Stimulated activated CD8-positive, alpha-beta memory T cell treated with anti-CD3 and anti-CD28 coated beads, Interleukin-12 subunit alpha, Interleukin-12 subunit beta, amount 100 ng/mL, for 24 hours (primary cell): Measurements from ENCODE around the gene ADGB.

Source experiments
- DNase-seq: peaks from one replicate; pipeline ENCODE4 v3.0.0-alpha.2; 2020; ENCODE audit errors: extremely low read depth

The ADGB gene

DNA sequence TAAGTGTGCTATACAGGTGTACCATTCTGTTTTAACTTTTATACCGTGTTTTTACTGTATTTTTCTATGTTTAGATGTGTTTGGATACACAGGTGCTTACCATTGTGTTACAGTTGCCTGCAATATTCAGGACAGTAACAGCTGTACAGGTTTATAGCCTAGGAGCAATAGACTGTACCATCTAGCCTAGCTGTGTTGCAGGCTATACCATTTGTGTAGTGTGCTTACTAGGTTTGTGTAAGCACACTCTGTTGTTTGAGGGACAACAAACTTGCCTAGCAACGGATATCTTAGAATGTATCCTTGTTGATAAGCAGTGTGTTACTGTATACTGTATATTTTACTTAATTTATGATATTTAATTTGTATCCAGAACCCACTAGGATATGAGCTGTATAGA lies 35.2 kb downstream of the ADGB start:
- DNase-seq = no peak

DNA sequence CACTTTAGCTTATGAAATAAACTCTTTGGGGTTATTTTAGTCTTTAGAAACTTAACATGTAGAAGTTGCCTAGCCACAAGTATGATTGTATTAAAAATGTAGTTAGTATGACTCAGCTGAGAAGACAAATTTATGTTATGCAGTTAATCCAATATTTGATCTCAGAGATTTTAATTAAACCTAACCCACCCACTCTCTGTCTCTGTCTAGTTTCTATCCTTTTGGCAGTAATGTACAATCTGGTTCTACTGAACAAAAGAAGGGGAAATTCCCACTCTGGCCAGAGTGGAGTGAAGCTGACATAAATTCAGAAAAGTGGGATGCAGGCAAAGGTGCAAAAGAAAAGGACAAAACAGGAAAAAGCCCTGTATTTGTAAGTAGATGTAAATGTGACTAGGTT lies 36.4 kb downstream of the ADGB start:
- DNase-seq = no peak

DNA sequence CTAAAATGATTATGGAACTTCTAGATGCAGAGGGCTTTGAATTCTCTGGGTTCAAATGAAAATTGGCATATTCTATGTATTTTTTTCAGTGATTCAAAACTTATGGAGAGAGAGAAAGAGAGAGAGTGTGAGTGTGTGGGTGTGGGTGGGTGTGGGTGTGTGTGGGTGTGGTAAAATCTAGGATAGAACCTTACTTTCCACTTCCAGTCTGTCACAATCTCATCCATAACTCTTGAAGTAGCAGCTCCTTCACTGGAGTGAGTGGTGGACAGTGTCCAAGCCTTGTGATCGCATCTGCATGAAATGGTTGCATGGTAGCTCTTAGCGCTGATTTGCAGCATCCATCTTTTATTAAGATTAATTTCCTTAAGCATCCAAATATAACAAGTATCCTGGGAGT lies 37.7 kb downstream of the ADGB start:
- DNase-seq = no peak

DNA sequence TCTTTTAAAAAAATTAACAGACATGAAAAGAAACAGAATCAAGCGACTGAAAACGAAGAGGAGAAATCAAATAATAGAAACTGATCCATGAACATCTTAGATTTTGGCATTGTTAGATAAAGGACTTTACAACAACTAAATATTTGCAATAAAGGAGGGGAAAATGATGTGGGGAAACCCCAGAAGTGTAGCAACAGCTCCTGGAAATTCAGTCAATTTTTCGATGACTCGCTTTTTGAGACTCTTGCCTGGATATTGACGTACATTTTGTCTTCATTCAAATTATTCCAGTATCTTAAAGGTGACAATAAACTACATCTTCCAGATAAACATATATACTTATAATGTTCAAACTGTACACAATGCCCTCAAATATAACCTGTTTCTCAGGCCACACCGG lies 44.1 kb downstream of the ADGB start:
- DNase-seq = no peak

DNA sequence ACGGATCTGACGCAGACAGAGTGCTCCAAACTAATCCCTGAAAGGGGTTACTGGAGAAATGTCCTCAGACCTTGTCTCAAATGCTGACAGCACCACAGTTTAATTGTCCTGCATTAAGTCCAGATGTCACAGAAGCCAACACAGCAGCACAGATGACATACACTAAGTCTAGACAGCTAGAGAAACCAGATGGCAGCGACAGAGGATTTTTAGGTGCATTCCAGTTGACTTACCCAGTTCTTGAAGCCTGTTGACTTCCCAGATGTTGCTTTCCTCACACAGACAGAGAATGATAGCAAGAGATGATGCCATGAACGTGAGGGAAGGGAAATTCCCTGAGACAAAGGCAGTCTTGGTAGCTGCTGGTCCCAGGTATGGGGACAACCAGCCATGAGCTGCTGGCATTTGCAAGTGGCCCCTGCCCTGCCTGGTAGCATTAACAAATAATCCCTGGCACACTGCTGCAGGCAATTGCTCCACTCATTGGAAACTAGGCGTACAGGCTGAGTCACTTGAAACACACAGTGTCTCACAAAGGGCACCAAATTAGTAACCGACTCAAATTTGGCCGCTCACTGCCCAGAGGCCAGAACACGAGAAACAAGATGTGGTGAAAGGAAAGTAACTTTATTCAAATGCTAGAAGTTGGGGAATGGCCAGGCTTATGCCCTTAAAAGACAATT lies 52.2 kb downstream of the ADGB start:
- no peak for DNase-seq

DNA sequence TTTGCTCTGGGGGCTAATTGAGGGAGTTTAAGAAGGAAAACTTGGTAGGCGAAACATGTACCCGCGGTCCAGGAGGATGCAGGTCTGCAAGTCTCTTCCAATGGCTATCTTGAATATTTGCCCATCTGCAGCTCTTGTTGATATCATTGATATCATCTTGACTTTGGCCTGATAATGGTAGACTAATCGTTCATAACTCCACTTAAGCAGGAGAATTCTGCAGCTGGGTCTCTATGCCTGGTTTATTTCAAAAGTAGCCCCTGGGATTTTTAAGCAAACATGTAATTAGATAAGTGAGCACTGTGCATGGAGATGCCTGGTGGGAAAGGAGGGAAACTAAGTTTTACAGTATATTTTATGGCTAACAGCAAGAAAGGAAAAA lies 52.7 kb downstream of the ADGB start:
- DNase-seq = no peak

DNA sequence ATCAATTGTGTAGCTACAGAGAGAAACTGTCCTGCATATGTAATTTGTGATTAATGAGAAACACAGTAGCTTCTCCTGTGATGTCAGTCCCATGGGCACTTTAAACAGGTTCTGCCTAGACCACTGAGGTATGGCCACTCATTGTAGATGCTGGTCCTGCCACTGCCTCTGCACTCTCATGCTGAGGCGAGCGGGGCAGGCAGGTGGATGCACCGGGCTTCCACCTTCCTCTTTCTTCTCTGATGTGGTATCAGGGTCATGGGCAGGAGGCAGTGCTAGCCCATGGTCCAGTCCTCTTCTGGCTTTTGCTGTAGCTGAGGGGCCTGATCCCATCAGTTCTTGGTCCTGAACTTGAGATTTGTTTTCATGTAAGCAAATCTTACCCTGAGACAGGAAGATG lies 58.7 kb downstream of the ADGB start:
- DNase-seq = no peak

DNA sequence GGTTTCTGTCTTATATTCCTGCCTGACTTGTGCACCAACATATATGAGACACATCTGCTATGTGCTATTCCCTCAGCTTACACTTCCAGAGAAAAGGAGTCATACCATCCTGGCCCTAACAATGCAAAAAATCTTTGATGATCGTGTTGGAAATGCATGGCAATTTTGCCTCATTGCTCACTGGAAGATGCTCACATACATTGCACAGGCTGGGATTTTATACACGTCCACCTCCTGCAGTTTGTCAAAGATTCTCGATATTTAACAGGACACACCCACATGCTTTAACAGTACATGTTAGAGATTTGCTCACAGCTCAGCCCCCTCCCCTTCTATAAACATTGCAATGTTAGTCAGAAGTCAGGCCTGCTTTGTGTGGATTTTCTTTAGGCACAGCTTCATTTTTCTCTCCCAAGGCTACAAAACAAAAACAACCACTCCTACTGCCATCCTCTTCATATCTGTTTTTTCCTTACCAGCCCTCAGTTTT lies 66.1 kb downstream of the ADGB start:
- DNase-seq = no peak

DNA sequence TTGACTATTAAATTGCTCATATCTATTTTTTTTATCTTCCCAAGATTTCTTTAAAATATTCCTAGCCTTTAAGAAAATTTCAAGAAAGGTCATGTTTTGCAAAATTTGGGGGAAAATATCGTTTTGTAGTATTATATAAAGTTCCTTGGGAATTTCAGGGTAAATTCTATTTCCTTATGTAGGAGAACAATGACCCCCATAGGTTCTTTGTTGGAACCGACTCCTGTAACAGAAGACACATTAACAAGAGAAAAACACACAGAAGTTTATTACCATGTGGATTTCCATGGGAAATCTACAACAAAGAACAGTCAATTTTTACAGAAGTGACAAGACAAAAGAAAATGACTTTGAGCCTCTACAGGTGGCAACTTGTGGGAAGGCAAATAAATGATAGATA lies 68.1 kb downstream of the ADGB start:
- DNase-seq = no peak

DNA sequence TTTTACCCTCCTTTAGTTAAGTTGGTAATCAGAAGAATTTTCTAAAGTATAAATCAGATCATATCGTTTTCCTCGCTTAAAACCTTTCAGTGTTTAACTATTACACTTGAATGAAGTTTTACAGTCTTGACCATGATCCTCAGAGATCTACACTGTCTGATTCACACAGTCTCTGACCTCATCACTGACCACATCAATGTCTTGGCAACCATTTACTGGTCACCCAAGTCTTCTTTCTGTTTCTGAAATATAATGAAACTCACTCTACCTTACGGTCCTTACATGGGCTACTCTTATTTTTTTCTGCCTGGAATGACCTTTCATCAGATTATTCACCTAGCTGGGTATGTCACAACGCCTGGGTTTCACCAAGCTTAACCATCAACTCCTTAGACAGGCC lies 71.4 kb downstream of the ADGB start:
- DNase-seq = no peak

DNA sequence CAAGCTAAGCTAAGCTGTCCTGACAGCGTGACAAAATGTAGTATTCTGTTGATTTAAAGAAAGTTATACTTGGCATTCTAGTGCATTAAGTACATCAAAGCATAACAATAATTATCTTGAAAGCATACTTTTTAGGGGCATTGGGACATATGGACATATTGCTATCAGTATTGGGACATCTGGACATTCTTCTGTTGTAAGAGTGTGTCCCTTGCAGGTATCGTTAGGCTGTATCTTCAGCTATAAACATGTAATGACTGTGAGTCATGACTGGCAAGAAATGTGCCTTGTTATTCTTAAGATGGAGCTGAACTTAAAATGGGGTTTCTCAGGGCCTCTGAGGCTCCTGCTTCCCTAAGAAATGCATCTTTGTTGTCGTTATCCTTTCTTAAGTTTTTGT lies 74.3 kb downstream of the ADGB start:
- no peak for DNase-seq

DNA sequence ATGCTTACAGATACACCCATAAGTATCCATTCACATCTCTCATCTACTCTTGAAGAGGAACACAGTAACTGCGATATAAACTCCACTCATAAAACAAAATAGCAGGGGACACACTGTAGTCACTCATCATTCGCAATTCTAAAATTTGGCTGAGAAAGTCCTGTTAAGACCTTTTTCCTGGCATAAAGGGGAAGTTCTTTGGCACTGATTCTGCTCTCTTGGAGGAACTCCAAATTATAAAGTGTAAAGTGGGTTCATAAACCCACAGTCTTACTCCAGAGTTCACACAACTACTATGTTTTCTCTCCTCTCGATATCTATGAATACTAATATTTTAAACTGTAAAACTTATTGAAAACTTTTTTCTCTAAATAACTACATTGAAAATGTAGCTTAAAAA lies 80.6 kb downstream of the ADGB start:
- no peak for DNase-seq

DNA sequence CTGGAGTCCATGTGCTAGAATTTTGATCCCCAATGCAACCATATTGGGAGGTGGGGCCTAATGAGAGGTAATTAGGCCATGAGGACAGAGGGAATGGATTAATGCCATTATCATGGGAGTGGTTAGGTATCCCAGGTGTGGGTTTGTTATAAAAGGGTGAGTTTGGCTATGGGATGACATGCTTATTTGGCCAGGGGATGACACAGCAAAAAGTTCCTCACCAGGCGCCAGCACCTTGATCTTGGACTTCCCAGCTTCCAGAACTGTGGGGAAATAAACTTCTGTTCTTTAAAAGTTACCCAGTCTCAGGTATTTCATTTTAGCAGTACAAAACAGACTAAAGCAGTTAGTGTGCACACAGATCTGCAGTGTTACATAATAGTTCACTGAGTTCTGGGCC lies 84.1 kb downstream of the ADGB start:
- DNase-seq = no peak

DNA sequence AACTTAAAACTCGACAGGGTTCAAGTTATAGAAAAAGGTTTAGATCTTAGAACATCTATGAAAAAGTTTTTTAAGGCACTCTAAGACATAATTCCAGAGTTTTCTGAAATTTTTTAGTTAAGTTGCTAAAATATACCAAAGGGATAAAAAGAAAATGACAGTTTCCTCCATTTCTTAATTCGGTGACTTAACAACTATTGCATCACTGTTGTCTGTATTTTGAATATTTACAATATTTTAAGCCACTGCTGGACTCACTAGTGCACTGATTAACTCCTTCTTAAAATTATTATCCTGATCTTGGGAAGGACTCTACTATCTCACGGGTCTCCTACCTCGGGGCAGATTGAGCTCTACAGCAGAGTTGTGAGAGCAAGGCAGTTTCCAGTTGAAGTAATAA lies 91.0 kb downstream of the ADGB start:
- no peak for DNase-seq

DNA sequence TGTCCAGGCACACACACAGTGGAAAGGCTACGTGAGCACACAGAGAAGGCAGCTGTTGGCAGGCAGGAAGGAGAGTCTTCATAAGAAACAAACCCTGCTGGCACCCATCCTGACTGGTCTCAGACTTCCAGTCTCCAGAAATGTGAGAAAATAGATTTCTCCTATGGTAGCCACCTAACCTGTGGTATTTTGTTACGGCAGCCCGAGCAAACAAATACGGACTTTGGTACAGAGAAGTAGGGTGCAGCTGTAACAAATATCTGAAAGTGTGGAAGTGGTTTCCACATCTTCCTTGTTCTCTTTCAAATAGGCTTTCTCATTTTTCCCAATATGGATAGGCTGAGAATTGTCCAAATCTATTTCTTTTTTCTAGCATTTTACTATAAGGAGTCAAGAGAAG lies 94.6 kb downstream of the ADGB start:
- no peak for DNase-seq

DNA sequence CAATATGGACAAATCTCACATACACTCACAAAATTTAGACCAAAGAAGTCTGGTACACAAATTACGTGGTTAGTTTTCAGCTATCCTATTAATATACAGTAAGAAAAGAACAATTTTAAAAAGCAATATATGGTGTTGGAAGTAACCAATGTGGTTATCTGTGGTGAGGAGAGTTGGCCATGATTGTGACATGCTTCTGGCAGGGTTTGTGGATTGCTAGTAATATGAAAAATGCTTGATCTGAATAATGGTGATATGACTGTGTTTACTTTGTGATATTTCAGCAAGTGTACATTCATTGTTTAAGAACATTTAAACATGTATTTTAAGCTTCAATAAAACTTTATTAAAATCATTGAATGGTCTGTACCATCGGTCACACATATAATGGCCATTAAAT lies 99.1 kb downstream of the ADGB start:
- DNase-seq = no peak

DNA sequence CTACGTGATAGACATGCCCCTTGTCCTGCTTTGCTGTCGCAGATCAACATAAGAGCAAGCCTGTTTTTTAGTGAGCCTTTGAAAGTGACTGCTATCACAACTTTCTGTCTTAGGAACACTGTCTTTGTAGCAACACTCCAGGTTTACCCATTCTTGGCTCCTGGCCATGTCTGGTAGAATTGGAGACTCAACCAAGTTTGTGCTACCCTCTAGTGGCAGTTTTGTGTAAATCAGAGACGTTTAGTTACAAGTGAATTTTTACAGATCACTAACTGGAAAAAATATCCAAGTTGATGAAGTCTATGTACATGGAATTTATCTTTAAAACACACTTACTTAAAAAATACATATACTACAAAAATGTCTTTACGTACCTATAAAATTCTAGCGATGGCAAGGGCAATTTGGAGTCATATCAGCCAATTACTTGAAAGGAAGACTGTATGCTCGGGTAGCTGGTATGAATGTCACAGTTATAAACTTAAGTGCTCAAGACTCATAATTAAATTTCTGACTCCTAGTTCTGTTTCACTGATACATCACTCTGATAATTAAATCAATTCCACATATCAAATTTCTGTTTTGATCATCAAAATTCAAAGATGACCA lies 101.4 kb downstream of the ADGB start:
- DNase-seq = no peak

DNA sequence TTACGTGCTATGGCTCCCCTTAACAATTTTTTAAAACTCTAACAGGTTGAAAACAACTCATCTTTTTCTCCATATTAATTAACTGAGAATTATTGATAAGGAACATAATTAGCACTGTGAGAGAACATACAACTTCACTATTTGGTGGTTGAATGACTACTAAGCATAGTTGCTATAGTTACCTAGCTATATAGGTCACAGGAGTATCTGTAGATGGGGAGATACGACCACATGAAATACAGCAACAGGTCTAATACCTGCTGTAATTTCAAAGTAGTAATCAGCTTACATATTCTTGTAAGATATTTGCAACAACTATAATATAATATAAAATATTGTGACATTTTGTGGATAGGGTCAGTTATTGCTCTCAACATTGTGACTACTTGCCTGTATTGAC lies 102.9 kb downstream of the ADGB start:
- DNase-seq = no peak

DNA sequence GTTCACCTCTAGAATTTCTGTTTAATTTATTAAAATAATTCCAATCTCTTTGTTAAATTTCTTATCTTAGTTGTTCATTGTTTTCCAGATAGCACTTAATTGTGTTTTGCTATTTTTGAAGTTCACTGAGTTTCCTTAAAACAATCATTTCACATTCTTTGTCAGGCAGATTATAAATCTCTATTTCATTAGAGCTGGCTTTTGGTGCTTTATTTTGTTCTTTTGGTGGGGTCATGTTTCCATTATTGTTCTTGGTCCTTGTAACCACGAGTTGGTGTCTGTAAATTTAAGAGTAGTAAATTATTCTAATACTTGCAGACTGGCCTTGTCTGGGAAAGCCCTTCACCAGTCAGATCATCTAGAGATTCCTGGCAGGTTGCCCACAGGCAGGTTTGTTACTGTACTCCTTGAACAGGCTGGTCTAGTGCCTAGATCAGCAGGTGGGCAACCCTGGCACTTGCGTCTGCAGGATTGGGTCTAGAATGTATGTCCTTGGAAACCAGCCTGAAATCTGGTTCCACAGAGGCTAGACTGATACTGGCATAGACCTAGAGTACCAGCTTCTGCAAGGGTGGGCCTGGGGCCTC lies 110.4 kb downstream of the ADGB start:
- DNase-seq = no peak

DNA sequence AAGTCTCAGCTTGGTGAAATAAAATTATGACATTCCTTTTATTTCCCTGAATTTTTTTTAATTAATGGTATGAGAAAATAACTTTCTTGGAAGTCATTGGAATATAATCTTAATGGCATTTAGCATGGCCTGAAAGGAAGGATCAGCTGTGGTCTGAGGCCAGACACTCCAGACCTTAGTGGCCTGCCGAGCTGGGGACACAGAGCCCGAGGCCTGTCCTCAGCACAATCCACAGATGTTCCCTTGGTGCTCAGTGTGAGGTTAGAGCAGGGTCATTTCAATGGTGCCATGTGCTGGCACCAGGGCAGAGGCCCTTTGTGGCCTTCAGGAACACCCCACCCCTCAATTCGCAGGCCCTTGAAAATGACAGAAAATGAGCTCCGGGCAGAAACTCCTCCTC lies 120.6 kb downstream of the ADGB start:
- DNase-seq = no peak

DNA sequence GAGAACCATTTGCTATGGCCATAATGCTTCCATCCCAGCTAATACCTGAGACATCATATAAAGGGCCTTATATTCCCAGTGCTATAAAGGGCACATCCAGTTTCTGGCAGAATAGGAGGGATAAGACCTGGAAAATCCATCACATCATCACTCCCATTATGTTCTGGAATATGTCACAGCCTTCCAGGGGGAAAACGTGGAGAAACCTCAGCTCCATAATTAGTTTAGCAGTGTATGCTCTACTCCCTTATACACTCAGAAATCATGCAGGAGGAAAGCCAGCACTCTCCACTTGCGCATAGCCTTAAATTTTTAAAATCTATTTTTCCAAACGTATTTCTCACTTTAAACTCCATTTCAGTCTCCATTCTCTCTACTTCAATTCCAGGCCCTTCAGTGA lies 140.9 kb downstream of the ADGB start:
- no peak for DNase-seq

DNA sequence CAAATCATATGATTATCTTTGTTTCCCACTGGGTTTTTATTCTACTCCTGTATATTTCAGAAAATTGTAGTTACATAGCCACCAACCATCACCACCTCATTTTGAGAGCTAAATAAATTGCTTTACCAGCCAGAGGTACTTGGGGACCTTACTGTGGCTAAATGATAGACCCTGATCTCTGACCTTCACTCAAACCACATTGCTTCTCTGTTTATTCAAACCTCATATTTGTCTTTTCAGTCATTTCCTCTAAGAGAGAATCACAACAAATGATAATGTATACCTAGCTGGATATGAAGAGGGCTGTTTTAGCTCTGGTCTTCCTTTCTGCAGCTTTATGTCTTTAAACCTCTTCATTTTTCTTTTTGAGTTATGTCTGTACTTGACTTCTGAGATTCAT lies 142.8 kb downstream of the ADGB start:
- no peak for DNase-seq

DNA sequence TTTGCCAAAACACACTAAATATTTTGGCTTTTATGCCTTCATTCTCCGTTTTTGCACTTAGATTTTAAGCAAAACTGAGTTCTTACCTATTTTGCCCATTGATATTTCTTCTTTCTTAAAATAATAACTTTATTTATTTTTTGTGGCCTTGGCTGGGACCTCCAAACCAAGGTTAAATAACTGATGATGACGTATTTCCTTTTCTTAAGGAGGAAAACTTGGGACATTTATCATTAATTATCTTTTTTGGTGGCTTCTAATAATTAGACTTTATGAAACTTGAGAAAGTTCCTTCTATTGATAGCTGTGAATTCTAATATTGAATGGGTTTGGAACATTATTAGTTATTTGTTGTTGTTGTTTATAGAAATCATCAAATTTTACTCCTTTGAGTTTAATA lies 154.5 kb downstream of the ADGB start:
- DNase-seq = no peak

DNA sequence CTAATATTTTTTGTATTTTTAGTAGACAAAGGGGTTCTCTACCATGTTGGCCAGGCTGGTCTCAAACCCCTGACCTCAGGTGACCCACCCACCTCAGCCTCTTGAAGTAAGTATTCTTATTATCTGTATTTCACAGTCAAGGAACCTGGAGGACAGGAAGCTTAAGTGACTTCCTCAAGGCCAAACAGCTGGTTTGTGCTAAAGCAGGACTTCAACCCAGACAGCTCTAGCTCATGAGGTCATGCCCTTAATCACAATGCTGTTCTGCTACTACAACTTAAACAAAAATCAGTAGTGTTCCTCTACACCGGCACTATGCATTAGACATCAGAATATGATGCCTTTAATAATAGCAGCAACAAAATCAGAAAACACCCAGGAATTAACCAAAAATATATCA lies 168.9 kb downstream of the ADGB start:
- no peak for DNase-seq
